A172 (cell line): ENCODE measurements around the gene PAQR5. TPM values are rescaled to one million over a fixed set of nuclear protein-coding genes. Genes with fewer than 3 reads are reported as not detected.
"Not testable (repeated sequence)": the region's sequence is repeated elsewhere in the genome, so short reads cannot be mapped to it uniquely, and the experiment has no call there.

ENCODE experiments used
- DNase-seq: peaks from one replicate; pipeline ENCODE4 v3.0.0-alpha.2; 2015; ENCODE audit warnings: low spot score
- total RNA-seq: library from RNA; depleted of rRNA; stranded (reverse); fragments of >200 nt; shearing (Covaris generic); gene quantifications from 2 replicates; pipeline ENCODE4 v1.2.3, GENCODE V29; 2014; rRNA removed

Gene PAQR5, protein sequence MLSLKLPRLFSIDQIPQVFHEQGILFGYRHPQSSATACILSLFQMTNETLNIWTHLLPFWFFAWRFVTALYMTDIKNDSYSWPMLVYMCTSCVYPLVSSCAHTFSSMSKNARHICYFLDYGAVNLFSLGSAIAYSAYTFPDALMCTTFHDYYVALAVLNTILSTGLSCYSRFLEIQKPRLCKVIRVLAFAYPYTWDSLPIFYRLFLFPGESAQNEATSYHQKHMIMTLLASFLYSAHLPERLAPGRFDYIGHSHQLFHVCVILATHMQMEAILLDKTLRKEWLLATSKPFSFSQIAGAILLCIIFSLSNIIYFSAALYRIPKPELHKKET
- 5.3 and 9.2 TPM in 2 replicates for total RNA-seq

DNA sequence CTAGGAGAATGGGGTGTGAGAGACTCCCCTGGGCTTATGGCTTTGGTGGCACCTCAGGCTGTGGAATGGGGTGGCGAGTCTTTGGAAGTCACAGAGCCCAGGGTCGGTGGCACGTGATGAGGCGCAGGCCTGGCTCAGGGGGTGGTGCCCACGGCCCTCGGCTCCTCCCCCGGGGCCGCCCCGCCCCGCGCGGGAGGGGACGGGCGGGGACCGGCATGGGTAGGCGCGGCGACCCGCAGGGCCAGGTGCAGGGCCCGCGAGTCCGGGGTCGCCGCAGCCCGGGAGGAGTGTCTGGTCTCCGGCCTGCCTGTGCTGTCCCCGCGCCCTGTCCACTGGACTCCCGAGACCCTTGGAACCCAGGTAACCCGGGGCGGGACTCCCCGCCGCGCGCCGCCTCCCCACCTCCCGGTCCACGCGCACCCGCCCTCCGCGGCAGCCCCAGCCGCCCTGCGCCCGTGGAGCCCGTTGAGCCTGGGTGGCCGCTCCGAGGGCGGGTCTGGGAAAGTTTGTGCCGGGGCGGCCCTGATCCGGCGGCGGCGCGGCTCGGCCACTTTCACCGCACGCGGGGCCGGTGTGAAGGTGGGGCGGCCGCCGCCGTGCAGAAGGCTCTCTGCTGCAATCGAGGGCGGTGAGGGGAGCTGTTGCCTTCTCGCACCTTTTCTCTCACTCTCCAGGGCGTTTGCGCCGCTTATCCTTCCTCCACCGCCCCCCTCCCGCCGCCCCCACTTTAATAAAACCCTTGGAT, at the start of gene PAQR5:
Gene PAQR5, plus strand, starts transcription at position 216 of the 745 bp plus-strand sequence. CDS start 61,169 bp downstream, outside the sequence.
- DNase-seq, result no peak

DNA sequence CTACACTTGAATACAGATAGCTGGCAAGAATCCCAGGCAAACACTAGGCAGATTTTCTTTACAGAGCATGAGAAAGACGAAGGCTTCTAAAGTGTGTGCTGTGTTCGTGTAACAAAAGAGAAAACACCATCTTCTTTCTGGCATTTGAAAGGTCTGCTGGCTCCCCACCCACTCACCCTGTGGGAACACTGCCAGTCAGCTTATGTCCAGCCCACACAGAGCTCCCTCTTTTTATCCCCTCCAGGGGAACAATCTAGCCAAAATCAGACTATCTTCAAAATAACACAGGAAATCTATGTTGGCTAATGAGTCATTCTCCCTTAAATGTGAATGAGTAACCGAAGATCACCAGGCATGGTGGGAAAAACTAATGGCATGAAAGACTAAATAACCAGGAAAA, 45.6 kb upstream of the PAQR5 start:
- peak; percentile 73 for DNase-seq

DNA sequence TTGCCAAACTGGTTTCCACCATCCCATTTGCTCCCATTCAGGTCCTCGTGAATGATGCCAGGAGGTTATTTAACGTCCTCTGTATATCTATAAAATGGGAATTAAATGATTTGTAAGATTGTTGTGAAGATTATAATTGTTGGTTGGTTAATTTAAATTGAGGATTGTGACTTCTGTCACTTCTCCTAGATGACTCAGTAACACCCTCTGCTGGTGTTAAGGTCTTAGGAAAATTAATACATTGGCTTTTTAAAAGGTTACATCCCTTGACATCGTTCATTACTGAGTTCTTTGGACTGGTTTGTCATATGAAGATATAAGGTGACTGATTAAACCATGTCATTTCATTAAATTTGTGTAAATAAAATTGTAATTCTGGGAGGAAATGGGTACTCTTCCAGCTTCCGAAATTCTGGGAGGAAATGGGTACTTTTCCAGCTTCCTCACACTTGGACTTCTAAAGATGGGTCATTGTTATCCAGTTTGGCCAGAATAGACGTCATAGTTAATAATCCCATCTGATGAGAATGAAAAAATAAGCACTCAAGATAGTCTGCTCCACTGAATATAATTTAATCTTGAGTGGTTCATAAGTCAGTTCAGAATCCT, 33.3 kb upstream of the PAQR5 start:
- DNase-seq, result peak; percentile 14

DNA sequence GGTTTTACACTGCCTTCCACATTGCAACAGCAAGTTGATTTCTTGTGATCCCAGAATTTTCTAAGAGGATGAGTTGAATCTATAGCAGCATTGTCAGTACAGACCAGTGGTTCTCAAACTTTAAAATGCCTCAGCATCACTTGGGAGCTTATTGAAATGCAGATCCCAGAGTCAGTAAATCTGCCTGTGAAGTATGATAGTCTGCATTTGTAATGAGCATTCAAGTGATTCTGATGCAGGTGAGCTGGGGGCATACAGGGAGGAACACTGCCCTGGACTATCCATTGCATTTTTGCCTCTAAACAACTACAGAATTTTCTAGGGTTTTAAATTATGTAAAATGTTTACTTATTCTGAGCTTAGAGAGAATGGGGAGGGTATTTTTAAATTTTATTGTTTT, 27.5 kb upstream of the PAQR5 start:
- DNase-seq, result no peak

DNA sequence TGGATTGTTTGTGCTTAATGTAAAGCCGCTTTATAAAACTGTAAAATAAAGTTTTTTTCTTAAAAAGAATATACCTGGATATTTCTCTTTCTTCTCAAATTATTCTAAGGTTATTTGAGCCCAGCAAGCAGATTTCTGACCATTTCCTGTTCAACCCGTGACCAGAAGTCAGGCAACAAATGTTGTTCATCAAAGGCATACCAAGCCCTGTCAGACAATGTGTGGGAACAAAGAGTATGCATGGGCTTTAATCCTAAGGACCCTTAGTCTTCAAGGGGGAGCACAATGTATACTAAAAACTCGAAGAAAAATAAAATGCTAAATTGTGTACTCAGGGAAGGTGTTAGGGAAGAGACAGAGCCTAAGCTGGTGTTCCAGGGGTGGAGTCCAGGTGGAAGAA, 26.6 kb upstream of the PAQR5 start:
- no peak for DNase-seq

DNA sequence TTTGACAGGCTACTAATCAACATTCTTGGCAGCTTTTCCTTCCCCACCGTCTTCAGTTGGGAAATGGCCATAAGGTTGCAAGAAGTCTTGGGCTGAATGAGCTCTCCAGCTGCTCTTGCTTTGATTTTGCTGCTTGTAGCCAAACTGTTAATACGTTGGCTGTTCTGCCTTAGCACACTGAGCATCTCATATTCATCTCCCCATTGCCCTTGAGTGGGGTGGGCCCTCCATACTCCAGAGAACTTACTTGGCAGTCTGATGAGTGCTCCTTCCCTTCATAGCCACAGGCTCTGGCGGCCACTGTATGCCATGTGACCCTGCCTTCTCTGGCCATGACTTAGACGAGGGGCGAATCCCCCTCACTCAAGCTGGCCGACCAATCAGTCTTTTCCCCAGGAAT, 25.8 kb upstream of the PAQR5 start:
- DNase-seq, result no peak

DNA sequence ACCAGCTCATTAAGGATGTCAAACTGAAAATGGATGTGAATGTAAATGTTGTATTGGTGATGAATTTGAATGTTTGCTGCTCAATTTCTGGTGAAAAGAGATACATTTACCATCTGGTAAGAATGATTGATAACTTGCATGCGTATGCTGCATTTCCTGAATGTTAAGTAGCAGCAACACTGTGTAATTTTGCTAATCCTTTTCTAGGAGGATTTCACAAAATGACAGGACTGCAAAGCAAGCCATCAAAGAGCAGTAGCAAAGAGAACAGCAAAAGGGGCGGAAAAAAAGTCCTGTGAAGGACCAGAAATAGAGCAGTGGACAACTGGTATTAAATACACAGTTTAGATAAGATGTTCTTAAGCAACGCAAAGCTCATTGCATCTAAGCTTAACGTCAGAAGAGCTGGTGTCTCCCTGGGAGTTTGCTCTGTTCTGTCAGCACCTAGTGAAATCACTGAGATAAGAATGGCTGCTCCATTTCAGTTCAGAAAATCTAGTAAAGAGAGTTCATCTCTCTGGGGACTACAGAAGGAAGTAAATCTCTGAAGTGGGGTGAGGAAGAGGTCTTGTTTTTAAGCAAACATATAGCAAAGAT, 23.5 kb upstream of the PAQR5 start:
- no peak for DNase-seq

DNA sequence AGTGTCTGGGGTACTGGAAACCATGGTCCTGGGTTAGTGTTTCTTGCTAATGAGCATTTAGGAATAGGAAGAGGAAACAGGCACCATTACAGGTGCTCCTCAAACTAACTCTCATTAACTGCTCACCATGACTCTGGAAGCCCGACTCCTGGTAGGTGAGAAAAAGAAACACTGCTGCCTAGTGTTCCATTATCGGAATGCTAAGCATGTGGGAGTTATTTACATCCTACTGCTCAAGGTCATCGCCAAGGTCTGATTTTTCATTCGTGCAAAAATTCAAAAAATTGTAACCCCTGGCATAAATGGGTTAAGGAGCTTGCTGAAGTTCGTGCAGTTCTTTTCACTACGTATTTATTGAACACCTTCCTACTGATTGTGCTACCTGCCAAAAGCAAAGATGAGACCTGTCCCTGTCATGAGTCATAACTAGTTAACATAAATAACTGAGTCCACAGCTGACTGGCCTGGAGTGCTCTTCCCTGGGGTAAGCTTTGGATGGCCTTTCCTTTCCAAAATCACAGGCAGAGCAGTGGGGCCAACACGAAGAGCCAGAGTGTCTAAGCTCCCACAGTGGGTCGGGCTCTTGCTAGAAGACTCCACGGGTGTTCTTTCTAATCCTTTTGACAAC, 22.7 kb upstream of the PAQR5 start:
- DNase-seq, result no peak

DNA sequence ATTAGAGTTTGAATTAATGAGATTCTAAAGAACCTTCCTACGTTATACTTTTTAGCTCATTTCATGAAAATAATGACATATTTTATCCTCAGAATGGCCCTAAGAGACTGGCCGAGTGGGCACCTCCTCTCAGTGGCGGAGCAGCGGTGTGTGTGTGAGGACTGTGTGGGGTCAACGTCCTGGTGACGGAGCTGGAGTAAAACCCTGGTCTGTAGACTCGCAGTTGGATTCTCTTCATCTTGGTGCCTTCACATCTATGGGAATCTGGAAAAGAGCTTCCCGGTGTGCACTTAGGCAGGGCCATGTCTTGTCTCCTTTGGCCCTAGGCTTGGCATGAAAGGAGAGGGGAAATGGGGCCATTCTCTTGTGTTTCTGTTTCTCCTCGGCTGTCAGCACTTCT, 21.4 kb upstream of the PAQR5 start:
- DNase-seq, result no peak

DNA sequence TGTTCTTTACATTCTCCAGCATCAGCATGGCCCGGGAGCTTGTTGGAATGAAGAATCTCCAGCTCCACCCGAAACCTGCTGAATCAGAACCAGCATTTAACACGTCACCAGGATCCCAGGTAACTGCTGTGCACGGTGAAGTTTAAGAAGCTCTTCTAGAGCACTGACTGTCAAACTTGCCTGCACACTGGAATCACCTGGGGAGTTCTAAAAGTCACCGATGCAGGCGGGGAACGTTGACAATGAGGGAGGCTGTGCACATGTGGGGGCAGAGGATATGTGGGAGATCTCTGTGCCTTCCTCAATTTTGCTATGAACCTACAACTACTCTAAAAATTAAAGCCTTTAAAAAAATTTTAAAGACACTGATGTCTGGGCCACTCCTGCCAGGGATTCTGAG, 19.1 kb upstream of the PAQR5 start:
- DNase-seq, result no peak

DNA sequence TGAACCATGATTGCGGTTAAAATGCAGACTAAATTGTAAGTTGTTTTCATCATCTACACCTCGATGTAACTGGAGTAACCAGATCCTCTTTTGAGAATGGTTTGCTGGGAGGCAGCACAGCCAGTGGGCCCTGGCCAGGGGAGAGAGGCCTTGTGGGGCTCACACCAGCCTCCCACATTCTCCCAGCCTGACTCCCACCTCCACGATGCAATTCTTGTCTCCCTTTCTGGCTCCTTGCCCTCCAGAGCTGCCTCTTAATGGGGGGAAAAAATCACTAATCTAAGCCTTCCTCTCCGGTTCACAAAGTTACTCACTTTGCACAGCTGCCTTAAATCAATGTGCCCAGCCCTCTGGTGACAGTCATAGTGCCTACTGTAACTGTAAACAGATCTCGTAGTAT, 17.9 kb upstream of the PAQR5 start:
- no peak for DNase-seq

DNA sequence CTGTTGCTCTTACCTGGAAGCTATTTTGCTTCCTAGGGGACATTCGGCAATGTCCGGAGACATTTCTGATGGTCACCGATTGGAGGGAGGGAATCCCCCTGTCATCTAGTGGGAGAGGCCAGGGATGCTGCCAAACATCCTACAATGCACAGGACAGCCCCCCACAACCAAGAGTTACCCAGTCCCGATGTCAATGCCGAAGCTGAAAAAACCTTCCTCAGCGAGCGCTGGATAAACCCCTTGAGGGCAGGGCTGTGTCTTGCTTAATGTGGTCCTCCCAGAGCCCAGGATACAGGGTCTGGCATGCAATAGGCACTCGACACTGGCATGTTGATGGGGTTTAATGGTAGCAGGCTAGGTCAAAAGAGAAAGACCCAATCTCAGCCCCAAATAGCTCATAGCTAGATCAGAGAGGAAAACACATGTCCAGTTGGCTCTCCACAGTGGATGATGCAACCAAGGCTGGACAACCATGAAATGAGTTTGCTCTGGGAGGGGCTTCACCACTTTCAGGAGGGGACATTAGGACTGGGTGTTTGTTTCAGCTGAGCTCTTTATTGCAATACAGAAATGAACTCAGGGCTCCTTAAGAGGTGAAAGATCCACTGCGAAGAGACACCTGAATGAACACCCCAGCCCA, 16.5 kb upstream of the PAQR5 start:
- DNase-seq, result no peak

DNA sequence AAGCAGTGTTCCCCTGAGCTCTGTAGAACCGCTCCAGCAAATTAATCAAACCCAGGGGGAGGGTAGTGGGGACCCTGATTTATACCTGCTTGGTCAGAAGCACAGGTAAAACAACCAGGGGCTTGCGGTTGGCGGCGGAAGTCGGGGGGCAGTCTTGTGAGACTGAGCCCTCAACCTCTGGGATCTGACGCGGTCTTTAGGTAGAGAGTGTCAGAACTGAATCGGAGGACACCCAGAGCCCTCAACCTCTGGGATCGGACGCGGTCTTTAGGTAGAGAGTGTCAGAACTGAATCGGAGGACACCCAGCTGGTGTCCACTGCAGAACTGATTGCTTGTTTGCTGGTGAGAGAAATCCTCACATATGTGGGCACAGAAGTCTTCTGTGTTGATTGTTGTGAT, 12.9 kb upstream of the PAQR5 start:
- no peak for DNase-seq

DNA sequence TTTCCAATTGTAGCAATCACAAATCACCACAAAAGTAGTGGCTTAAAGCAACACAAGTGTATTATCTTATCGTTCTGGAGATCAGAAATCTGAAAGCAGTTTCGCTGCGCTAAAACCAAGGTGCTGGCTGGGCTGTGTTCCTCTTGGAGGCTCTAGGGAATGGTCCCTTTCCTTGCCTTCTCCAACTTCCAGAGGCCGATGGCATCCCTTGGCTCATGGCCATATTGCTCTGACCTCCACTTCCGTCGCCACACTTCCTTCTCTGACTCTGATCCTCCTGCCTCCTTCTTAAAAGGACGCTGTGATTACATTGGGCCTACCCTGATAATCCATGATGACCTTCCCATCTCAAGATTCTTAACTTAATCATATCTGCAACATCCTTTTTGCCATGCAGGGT, 10.7 kb upstream of the PAQR5 start:
- no peak for DNase-seq

DNA sequence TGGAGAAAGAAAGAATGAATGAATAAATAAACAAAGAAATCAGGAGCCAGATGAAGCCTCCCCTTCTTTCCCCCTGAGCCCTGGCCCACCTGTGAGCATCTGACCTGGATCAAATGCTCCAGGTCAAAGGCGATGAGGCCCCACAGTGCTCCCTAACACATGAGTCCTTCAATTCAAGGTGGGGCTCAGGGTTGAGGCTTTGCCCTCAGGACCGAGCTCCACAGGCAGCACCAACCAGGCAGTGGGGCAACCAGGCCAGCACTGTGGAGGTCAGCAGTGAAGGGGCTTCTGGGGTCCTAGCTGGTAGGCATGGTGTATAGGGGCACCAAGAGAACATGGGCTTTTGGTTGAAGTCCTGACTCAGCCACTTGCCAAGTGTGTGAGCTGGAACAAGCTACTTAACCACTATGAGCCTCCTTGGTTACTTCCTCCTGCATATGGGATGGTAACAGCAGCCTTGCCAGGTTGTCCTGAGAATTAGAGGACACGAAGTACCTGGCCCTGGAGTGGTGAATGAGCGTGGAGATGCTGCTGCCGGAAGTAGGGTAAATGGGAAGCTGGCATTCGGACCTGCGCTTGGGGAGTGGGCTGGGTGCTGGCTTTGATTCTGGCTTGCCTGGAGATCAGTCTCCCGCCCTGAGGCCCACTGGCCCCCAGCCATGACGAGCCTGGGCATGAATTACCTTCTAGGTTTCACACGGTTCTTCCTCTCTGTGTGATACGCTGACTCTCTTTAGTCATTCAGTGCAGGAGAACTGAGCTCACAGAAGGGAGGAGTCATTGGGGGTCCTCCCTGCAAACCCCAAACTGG, 10.0 kb upstream of the PAQR5 start:
- no peak for DNase-seq

DNA sequence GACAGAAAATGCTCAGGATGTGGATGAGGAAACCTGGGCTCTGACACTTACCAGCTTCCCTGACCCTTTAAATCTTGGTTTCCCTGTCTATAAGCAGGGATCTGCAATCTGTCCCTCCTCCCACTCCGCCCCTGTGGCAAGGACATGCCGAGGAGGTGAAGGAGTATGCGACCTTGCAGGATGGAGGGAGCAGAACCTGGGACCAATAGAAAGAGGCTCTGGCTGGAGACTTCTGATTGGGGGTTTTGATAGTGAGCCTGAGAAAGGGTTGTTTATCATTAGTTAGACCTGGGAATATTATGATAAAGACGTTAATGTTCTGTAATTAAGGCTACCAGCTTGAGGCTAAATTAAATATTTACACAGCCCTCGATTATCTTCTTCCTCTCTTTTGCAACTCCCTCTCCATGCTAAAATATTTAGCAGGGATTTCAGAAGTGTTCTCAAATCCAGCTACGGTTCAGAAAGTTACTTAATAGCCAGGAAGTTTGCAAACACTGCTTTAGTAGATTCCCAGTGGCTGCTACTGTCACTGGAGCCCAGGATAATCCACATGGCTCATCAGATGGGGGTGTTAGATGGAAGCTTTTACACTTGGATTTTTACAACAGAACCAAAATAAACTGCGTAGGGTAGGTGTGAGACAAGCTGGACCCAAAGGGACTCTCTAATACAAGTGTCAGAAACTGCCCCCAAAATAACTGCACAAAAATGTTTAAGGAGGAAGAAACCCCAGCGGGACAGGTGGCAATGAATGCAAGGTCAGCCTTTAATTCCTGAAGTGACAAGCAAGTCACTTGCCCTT, 9.2 kb upstream of the PAQR5 start:
- DNase-seq, result no peak

DNA sequence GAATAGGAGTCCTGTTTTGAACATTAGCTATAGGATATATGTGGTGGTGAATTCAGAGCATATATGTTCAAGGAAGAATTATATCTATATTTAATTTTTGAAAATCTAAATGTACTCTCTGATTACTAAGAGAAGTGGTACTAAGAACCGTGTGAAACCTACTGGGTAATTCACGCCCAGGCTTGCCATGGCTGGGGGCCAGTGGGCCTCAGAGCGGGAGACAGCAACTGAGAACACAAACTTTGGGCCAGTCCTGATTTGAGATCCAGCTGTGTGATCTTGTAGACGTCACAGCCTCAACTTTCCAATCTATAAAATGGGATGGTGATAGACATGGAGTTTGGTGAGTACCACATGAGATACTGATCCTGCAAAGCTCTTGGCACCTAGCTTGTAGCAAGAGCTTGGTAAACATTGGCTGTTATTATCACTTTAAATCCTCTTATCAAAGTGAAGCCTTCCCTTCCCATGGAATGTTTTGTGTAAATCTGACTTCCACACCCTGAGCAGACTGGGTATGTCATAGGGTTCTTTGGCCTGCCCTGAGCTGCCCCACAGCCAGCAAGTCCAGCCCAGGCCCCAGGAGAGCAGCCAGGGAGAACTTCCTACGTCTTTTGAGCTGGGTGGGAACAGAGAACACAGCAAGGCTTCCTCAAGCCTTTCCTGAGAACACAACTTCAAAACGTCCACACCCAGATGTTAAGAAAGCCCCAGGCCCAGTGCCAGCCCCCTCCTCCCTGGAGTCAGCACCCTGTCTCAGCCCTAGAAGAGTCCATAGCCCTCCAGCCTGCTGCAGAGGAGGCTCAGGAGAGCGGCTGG, 8.2 kb upstream of the PAQR5 start:
- DNase-seq, result no peak

DNA sequence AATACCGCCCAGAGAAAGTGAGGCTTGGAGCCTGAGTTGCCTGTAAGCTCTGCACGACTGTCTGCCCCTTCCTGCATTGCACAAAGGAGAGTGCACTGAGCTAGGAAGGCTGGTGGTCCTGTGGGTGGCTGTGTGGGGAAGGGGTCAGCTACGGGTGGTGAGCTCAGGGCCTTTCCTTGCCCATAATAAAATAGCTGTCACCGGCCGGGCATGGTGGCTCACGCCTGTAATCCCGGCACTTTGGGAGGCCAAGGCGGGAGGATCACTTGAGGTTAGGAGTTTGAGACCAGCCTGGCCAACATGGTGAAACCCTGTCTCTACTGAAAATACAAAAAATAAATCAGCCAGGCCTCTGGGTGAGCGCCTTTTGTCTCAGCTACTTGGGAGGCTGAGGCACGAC, 7.1 kb upstream of the PAQR5 start:
- DNase-seq, result not testable (repeated sequence)

DNA sequence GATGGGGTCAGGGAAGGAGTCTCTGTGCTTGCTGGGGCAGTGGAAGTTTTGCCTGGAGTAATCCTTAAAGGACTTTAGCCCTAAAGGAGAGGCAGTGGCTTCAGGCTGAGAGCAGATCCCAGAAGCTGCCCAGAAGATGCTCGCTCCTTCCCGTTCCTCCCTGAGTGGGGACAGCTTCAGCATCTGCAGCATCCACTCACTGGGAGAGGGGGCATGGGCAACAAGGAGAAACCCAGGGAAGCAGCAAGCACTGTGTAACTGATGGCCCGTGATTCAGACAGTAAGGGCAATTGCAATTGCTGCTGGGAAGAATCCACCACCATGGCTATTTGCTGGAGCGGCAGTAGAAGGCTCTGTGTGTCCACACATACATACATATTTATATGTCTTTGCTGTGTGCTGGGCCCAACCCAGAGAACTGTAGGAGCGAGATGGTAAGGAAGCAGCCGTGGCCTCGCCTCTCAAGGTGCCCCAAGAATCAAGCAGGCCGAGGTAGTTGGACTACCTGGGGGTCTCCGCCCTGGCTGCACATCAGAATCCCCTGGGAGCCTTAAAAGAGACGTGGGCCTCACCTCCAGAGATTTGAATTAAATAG, 5.8 kb upstream of the PAQR5 start:
- no peak for DNase-seq
